Osteocyte (in vitro differentiated cells): ENCODE measurements around the gene C1orf87. TPM values are rescaled to one million over a fixed set of nuclear protein-coding genes. Genes with fewer than 3 reads are reported as not detected.

Experiments used
- DNase-seq: peaks from one replicate; pipeline ENCODE4 v3.0.0; 2021; ENCODE audit warnings: mixed read lengths; ENCODE audit not compliant: unreplicated experiment; ENCODE audit errors: extremely low spot score
- H3K27ac Mint-ChIP-seq: one replicate; pipeline ENCODE4 v1.8.0; 2021; ENCODE audit warnings: mild to moderate bottlenecking, mixed read lengths; ENCODE audit not compliant: unreplicated experiment
- H3K27me3 Mint-ChIP-seq: one replicate; pipeline ENCODE4 v1.8.0; 2021; ENCODE audit warnings: mixed read lengths; ENCODE audit not compliant: unreplicated experiment
- H3K36me3 Mint-ChIP-seq: one replicate; pipeline ENCODE4 v1.8.0; 2021; ENCODE audit warnings: mixed read lengths; ENCODE audit not compliant: unreplicated experiment
- H3K4me1 Mint-ChIP-seq: one replicate; pipeline ENCODE4 v1.8.0; 2021; ENCODE audit warnings: mixed read lengths; ENCODE audit not compliant: unreplicated experiment
- H3K4me3 Mint-ChIP-seq: one replicate; pipeline ENCODE4 v1.8.0; 2021; ENCODE audit warnings: mild to moderate bottlenecking, moderate library complexity, mixed read lengths; ENCODE audit not compliant: unreplicated experiment
- H3K9me3 Mint-ChIP-seq: one replicate; pipeline ENCODE4 v1.8.0; 2021; ENCODE audit warnings: mixed read lengths; ENCODE audit not compliant: unreplicated experiment
- total RNA-seq: library from RNA; stranded (reverse); gene quantifications from 2 replicates; pipeline ENCODE4 v1.2.1, GENCODE V29; 2021
- TF ChIP-seq, protein P1 (sequence below): fragments of 200-600 bp; sonication (generic); IDR thresholded peaks from 2 replicates; pipeline ENCODE4 v1.5.0; 2021; ENCODE audit warnings: antibody characterized with exemption, mild to moderate bottlenecking, moderate library complexity

C1orf87 gene
- total RNA-seq, 1 donor from 2014 or later = 0.94 TPM

DNA sequence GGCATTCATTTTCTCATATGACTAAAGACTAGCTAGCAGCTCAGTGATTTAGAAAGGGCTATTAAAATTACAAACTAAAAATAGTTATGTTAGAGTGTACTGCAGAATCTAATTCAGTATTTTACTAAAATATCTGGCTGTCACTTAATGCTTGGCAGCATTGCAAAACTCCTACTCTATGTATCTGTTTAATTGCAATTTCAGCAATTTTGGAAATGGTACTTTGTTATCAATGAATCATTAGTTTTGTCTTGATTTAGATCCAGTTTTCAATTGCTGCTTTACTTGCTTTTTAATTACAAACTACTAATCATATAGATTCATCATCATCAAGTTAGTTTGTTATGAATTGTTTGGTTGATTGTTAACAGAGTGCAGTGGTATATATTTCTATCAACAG, 19.2 kb downstream of the C1orf87 start:
- Mint-ChIP-seq H3K36me3 (peaks cover 7% of the 10 kb centered on the region), H3K27me3 (no peaks in the 10 kb centered on the region), H3K9me3 (peaks cover 22% of the 10 kb centered on the region), H3K27ac (no peak overlapping the region), H3K4me1 (peaks cover 9% of the 10 kb centered on the region), H3K4me3 (no peak overlapping the region)
- DNase-seq = no peak
- TF ChIP-seq, protein P1, sequence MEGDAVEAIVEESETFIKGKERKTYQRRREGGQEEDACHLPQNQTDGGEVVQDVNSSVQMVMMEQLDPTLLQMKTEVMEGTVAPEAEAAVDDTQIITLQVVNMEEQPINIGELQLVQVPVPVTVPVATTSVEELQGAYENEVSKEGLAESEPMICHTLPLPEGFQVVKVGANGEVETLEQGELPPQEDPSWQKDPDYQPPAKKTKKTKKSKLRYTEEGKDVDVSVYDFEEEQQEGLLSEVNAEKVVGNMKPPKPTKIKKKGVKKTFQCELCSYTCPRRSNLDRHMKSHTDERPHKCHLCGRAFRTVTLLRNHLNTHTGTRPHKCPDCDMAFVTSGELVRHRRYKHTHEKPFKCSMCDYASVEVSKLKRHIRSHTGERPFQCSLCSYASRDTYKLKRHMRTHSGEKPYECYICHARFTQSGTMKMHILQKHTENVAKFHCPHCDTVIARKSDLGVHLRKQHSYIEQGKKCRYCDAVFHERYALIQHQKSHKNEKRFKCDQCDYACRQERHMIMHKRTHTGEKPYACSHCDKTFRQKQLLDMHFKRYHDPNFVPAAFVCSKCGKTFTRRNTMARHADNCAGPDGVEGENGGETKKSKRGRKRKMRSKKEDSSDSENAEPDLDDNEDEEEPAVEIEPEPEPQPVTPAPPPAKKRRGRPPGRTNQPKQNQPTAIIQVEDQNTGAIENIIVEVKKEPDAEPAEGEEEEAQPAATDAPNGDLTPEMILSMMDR = no peak

DNA sequence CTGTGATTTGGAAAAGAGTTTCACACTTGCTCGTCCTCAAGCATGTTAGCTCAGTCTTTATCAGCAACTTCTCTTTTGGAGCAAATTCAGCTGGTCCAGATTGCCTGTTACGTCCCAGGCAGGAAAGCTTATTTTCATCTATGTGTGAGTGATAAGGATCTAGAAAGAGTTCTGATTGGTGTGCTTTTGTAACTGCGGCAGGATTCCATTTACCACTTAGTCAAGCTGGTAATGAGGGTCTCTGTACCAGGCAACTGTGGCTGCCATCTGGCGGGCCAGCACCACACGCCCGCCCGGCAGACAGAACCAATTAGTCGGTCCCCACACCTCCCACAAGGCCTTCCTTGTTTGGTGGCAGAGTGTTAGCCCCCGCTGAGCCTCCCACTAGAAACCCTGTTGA, 21.0 kb downstream of the C1orf87 start:
- peaks cover 9% of the 10 kb centered on the region for H3K36me3 Mint-ChIP-seq
- no peaks in the 10 kb centered on the region for H3K27me3 Mint-ChIP-seq
- peaks cover 26% of the 10 kb centered on the region for H3K9me3 Mint-ChIP-seq
- H3K27ac Mint-ChIP-seq = no peak overlapping the region
- no peak for DNase-seq
- peaks cover 9% of the 10 kb centered on the region for H3K4me1 Mint-ChIP-seq
- H3K4me3 Mint-ChIP-seq = no peak overlapping the region
- TF ChIP-seq, protein P1 = no peak

DNA sequence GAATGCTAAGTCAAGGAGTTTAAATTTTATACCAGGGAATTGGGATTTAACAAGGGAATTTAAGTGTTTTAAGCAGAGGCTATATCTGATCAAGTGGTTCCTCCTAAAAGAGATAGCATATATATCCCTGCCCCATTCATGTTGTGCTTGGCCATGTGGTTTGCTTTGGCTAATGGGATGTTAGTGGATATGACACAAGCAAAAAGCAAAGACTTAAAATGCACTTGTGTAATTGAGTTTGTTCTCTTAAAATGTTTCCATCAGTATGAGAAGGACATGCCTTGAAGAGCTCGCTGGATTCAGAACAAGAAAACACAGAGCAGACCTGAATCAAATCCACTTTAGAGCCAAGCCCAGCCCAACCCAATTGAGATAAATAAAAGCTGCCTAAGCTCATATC, 22.4 kb downstream of the C1orf87 start:
- TF ChIP-seq, protein P1 = no peak
- H3K4me3 Mint-ChIP-seq = no peak overlapping the region
- peaks cover 26% of the 10 kb centered on the region for H3K9me3 Mint-ChIP-seq
- DNase-seq = no peak
- no peaks in the 10 kb centered on the region for H3K27me3 Mint-ChIP-seq
- no peak overlapping the region for H3K27ac Mint-ChIP-seq
- peaks cover 9% of the 10 kb centered on the region for H3K4me1 Mint-ChIP-seq
- peaks cover 9% of the 10 kb centered on the region for H3K36me3 Mint-ChIP-seq

DNA sequence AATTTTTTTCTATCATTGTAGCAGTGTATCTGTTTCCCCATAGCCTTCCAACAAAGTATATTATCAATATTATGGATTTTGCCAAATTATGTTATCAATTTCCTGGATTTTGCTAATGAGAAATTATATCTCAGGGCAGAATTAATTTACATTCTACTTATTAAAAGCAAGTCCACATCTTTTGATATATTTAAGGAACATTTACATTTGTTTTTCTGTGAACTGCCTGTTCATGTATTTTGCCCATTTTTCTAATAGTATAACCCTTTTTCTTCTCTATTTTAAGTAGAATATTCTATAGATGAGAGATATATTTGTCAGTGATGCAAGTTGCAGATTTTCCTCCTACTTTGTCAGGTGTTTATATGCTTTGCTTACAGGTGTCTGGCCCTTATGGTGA, 24.4 kb downstream of the C1orf87 start:
- no peak overlapping the region for H3K27ac Mint-ChIP-seq
- no peak overlapping the region for H3K4me3 Mint-ChIP-seq
- TF ChIP-seq, protein P1 = no peak
- no peaks in the 10 kb centered on the region for H3K4me1 Mint-ChIP-seq
- DNase-seq = no peak
- no peaks in the 10 kb centered on the region for H3K27me3 Mint-ChIP-seq
- H3K36me3 Mint-ChIP-seq = peaks cover 9% of the 10 kb centered on the region
- H3K9me3 Mint-ChIP-seq = peaks cover 26% of the 10 kb centered on the region

DNA sequence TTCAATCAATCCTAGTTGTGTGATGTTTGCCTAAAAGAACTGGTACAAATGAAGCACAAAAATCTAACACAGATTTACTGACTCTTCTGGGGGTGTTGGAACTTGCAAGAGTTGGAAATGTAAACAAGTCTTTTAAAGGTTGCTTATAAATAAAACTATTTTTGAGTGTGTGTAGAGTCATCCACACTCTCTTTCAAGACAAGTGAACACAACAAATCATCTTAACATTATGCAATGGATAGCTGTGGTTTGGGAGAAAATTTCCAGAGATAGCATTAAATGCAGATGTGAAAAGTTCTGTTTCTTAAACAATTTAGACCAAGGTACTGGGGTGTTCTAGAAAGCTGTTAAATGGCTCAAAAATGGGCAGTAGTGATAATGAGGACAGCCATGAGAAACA, 28.7 kb downstream of the C1orf87 start:
- Mint-ChIP-seq H3K4me3 (no peak overlapping the region), H3K27me3 (no peaks in the 10 kb centered on the region), H3K36me3 (peaks cover 6% of the 10 kb centered on the region), H3K9me3 (peaks cover 12% of the 10 kb centered on the region), H3K4me1 (no peaks in the 10 kb centered on the region), H3K27ac (no peak overlapping the region)
- TF ChIP-seq, protein P1 = no peak
- no peak for DNase-seq
